ENCODE data around the gene ORAI2.

DNA sequence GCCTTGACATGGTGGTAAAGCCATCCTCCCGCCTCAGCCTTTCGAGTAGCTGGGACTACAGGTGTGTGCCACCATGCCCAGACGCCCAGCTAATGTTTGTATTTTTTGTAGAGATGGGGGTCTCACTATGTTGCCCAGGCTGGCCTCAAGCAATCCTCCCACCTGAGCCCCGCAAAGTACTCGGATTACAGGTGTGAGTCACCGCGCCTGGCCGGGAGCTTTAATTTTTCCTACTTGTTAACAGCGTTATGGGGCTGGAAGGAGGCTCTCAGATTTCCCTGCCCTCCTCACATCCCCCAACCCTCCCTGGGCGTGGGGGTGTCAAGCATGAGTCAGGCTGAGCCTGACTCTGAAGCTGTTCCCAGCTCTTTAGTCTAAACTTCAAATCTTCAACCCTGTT lies 23.0 kb downstream of the ORAI2 start:
- TF ChIP-seq, protein P1, sequence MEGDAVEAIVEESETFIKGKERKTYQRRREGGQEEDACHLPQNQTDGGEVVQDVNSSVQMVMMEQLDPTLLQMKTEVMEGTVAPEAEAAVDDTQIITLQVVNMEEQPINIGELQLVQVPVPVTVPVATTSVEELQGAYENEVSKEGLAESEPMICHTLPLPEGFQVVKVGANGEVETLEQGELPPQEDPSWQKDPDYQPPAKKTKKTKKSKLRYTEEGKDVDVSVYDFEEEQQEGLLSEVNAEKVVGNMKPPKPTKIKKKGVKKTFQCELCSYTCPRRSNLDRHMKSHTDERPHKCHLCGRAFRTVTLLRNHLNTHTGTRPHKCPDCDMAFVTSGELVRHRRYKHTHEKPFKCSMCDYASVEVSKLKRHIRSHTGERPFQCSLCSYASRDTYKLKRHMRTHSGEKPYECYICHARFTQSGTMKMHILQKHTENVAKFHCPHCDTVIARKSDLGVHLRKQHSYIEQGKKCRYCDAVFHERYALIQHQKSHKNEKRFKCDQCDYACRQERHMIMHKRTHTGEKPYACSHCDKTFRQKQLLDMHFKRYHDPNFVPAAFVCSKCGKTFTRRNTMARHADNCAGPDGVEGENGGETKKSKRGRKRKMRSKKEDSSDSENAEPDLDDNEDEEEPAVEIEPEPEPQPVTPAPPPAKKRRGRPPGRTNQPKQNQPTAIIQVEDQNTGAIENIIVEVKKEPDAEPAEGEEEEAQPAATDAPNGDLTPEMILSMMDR (IDR thresholded peaks at IDR 0.05), result no peak
- no peak for TF ChIP-seq POLR2AphosphoS5 (IDR thresholded peaks at IDR 0.05)
- no peak for TF ChIP-seq EP300 (IDR thresholded peaks at IDR 0.05; ENCODE audit: low read depth)
